ENCODE results near the gene HIPK3. TPM values are rescaled to one million over a fixed set of nuclear protein-coding genes. Genes with fewer than 3 reads are reported as not detected.
A peak's percentile ranks its signal among the peaks of the same experiment; 100 is the strongest.
"Not testable (repeated sequence)": the region's sequence is repeated elsewhere in the genome, so short reads cannot be mapped to it uniquely, and the experiment has no call there.

HIPK3 gene
- total RNA-seq, 6 experiments from 2014 or later = 40.8 to 52.5 (median 47.3) TPM

GRCh38 chr11:33362051-33362910 is 105.1 kb downstream of the HIPK3 start:
- peak; percentile 92 for TF ChIP-seq CTCF (IDR thresholded peaks at IDR 0.05)
- no peaks in the 10 kb centered on the region; the same call in 1 of the 2 replicates for H3K36me3 Mint-ChIP-seq (ENCODE audit: low read depth)
- H3K4me1 Mint-ChIP-seq (ENCODE audit: low read depth) = peaks cover 43% of the 10 kb centered on the region
- H3K9me3 Mint-ChIP-seq = no peaks in the 10 kb centered on the region
- H3K4me3 Mint-ChIP-seq = peak overlapping the region; percentile 54; the same call in 1 of the 2 replicates
- 0 out of 2 replicates have a peak overlapping the region, but pooled peaks have one; percentile 42 for H3K27ac Mint-ChIP-seq
- H3K27me3 Mint-ChIP-seq (ENCODE audit: insufficient read depth) = no peaks in the 10 kb centered on the region
- DNase-seq = peak; percentile 37

- Mint-ChIP-seq H3K4me3 (no peak overlapping the region), H3K9me3 (no peaks in the 10 kb centered on the region), H3K36me3 (ENCODE audit: low read depth) (no peaks in the 10 kb centered on the region), H3K4me1 (ENCODE audit: low read depth) (peaks cover 63% of the 10 kb centered on the region), H3K27me3 (ENCODE audit: insufficient read depth) (no peaks in the 10 kb centered on the region), H3K27ac (no peak overlapping the region)
- DNase-seq = no peak
- TF ChIP-seq CTCF (IDR thresholded peaks at IDR 0.05) = no peak
Observed at GRCh38 chr11:33366918-33367317, 109.7 kb downstream of the HIPK3 start.

- DNase-seq; H3K27ac Mint-ChIP-seq; H3K36me3 Mint-ChIP-seq (ENCODE audit: low read depth); H3K9me3 Mint-ChIP-seq; H3K27me3 Mint-ChIP-seq (ENCODE audit: insufficient read depth); H3K4me3 Mint-ChIP-seq: not testable (repeated sequence)
- peaks cover 73% of the 10 kb centered on the region for H3K4me1 Mint-ChIP-seq (ENCODE audit: low read depth)
Observed at GRCh38 chr11:33368475-33368874, 111.3 kb downstream of the HIPK3 start.

- no peak for DNase-seq
- TF ChIP-seq CTCF (IDR thresholded peaks at IDR 0.05) = no peak
- Mint-ChIP-seq H3K27ac (no peak overlapping the region), H3K36me3 (ENCODE audit: low read depth) (no peaks in the 10 kb centered on the region; the same call in 1 of the 2 replicates), H3K27me3 (ENCODE audit: insufficient read depth) (peaks cover 1% of the 10 kb centered on the region; the same call in 1 of the 2 replicates), H3K4me1 (ENCODE audit: low read depth) (peaks cover 78% of the 10 kb centered on the region), H3K4me3 (no peak overlapping the region), H3K9me3 (no peaks in the 10 kb centered on the region)
Observed at GRCh38 chr11:33368931-33369330, 111.8 kb downstream of the HIPK3 start.

GRCh38 chr11:33373636-33374035 is 116.5 kb downstream of the HIPK3 start:
- no peak for DNase-seq
- no peaks in the 10 kb centered on the region; the same call in 1 of the 2 replicates for H3K36me3 Mint-ChIP-seq (ENCODE audit: low read depth)
- peaks cover 67% of the 10 kb centered on the region for H3K4me1 Mint-ChIP-seq (ENCODE audit: low read depth)
- TF ChIP-seq CTCF (IDR thresholded peaks at IDR 0.05) = no peak
- H3K9me3 Mint-ChIP-seq = no peaks in the 10 kb centered on the region
- H3K4me3 Mint-ChIP-seq = peak overlapping the region; percentile 75
- peak overlapping the region; percentile 91 for H3K27ac Mint-ChIP-seq
- H3K27me3 Mint-ChIP-seq (ENCODE audit: insufficient read depth) = peaks cover 3% of the 10 kb centered on the region; the same call in 1 of the 2 replicates

- H3K27me3 Mint-ChIP-seq (ENCODE audit: insufficient read depth) = peaks cover 3% of the 10 kb centered on the region; the same call in 1 of the 2 replicates
- H3K4me1 Mint-ChIP-seq (ENCODE audit: low read depth) = peaks cover 52% of the 10 kb centered on the region
- peak overlapping the region; percentile 85 for H3K4me3 Mint-ChIP-seq
- no peaks in the 10 kb centered on the region for H3K9me3 Mint-ChIP-seq
- DNase-seq = no peak
- peaks cover 6% of the 10 kb centered on the region; the same call in 1 of the 2 replicates for H3K36me3 Mint-ChIP-seq (ENCODE audit: low read depth)
- TF ChIP-seq CTCF (IDR thresholded peaks at IDR 0.05) = no peak
- H3K27ac Mint-ChIP-seq = peak overlapping the region; percentile 67; the same call in 1 of the 2 replicates
Observed at GRCh38 chr11:33375236-33375635, 118.1 kb downstream of the HIPK3 start.
